ENCODE data around the gene ANKFY1.

DNA sequence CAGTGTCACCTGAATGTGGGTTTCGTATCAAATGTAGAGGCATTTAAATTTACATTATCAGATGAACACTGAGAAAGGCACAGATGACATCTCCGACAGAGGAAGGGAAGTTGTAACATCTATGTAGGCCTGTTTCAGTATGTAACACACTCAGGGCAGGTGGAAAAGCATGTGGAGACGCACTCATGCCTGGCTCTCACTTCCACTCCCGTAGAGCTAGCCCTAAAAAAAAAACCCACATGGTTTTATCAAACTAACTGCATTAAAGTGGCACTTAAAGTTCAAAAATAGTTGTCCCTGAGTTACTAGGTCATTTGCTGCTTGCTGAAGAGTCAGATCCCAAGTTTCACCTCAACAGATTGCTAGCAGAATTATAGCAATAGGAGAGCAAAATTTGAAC is 6.1 kb upstream of the ANKFY1 start:
- TF ChIP-seq, protein P1, sequence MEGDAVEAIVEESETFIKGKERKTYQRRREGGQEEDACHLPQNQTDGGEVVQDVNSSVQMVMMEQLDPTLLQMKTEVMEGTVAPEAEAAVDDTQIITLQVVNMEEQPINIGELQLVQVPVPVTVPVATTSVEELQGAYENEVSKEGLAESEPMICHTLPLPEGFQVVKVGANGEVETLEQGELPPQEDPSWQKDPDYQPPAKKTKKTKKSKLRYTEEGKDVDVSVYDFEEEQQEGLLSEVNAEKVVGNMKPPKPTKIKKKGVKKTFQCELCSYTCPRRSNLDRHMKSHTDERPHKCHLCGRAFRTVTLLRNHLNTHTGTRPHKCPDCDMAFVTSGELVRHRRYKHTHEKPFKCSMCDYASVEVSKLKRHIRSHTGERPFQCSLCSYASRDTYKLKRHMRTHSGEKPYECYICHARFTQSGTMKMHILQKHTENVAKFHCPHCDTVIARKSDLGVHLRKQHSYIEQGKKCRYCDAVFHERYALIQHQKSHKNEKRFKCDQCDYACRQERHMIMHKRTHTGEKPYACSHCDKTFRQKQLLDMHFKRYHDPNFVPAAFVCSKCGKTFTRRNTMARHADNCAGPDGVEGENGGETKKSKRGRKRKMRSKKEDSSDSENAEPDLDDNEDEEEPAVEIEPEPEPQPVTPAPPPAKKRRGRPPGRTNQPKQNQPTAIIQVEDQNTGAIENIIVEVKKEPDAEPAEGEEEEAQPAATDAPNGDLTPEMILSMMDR (IDR thresholded peaks at IDR 0.05; ENCODE audit: low read depth, low read length) = no peak
- TF ChIP-seq MYC (IDR thresholded peaks at IDR 0.05; ENCODE audit: low read depth, low read length) = no peak

All from NB4 (cell line).